Stimulated activated CD8-positive, alpha-beta memory T cell treated with anti-CD3 and anti-CD28 coated beads, Interleukin-15, amount 100 ng/mL, for 1 hour (primary cell): ENCODE data around the gene FHIT.

Experiments
- DNase-seq: peaks from one replicate; pipeline ENCODE4 v3.0.0-alpha.2; 2020; ENCODE audit warnings: low read depth

FHIT gene

DNA sequence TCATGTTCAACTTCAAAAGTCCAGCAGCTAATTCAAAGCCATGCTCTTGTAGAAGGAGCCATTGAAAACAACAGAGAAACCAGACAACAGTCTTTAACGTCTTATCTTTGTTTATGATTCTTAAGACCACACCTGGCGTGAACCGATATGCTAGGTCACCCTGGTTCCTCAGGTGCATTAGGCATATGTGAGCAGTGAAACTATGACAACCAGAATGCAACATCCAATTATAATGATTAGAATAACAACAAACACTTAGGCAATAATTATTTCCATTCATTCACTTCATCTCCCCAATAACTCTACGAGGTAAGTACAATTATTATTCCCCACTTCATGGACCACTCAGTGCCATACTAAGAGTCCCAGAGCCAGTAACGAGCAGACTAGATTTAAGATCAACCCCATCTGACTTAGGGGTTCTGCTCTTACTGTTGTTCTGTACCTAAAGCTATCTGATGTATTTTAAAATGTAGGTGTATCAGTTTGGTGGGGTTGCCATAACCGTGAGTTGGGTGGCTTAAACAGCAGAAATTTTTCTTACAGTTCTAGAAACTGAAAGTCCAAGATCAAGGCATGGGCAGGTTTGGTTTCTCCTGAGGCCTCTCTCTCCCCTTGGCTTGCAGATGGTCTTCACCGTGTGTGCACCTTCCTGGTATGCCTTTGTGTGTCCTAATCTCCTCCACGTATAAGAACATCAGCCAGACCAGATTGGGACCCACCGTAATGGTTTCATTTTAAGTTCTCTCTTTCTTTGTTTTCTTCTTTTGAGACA is 1203.6 kb downstream of the FHIT start:
- no peak for DNase-seq

DNA sequence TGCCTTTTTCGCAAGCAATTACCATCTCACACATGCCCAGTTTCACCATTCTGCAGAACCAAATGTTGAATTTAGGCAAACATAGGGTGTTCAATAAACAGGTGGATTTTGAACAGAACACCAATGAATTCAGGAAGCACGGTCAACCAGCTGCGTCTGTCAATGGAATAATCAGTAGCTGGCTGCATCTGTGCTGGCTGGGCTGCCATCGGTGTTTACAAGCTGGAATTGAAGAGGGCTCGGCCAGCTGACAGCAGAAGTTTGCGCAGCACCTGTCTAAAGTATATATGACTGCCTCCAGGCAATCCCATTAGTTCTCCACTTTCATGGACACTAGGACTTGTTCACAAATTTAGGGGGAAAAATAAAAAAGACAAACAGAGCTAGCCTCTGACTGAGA is 1205.0 kb downstream of the FHIT start:
- no peak for DNase-seq

- no peak for DNase-seq
Observed at GRCh38 chr3:60045686-60046085, 1205.6 kb downstream of the FHIT start.

- no peak for DNase-seq
Observed at GRCh38 chr3:60036803-60037202, 1214.4 kb downstream of the FHIT start.

GRCh38 chr3:60033901-60034453 is 1217.3 kb downstream of the FHIT start:
- no peak for DNase-seq

DNA sequence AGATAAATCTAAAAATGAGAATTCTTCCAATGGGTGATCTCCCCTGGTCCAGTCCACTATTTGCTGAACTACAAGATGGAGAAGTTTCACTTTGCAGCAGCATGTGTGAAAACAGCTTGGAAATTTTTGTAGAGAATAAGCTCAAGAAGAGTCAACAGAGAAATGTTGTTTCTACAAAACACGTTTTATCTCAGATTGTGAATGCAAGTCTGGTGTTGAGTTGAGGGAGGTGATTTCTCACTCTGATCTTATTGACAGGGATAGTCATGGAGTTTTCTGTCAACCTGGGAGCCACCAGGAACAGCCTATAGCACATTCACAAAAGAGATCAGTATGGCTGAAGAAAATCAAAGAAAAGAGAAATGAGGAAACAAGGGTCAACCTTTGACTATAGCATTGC is 1220.3 kb downstream of the FHIT start:
- no peak for DNase-seq

GRCh38 chr3:60028233-60028632 is 1223.0 kb downstream of the FHIT start:
- no peak for DNase-seq

DNA sequence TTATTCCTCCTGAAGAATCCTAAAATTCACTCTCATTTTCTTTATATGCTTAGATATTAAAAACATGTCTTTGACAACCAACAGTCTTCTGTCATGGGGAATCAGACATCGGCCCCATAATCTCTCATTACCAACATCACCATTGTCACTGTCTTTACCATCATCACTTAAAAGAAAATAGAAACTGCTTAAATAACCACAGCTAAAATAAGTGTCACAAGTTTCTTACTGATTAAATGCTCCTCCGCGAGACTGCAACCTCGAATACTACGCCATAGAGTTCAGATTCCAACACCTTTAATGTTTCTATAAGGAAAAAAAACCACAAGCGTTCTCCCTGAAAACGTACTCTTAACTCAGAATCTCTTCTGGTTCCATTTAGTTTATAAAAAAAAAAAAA is 1223.9 kb downstream of the FHIT start:
- no peak for DNase-seq

DNA sequence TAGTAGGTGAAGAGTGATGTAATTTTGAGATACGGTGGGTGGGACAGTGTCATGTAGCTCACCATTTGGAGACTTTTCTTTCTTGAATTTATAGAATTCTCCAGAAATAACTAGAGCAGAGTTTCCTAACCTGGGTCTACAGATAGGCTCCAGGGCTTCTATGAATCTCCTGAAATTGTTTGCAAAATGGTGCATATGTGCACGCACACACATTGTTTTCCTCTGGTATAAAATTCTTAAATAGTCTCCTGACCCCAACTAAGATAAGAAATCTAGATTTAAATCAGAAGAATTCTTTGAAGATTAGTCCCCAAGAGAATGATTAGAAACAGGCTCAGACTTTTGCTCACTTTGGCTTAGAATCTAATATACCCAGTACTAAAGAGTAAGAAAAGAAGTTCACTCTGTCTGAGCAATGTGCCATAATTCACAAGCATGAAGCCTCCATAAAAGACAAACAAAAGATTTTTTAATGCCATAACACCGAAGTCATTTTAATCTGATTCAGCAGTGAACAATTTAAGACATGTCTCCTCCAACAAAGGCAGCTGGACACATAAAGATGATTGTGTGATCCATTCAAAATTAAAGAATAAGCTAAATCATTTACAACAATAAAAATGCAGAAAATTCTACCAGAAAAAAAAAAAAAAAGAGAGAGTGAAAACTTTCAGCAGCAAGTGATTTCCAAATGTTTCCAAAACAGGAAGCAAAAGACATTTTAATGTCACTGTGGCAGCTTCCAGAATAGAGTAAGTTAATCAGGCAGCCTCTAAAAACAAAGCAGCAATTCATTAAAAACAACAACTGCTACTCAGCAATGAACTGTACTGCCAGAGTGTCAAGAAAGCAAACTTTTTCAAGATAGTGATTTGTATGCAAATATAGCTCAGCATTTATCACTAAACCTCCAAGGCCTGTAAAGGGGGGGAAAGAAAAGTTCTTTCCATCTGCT is 1225.9 kb downstream of the FHIT start:
- no peak for DNase-seq

- DNase-seq = no peak
Observed at GRCh38 chr3:60024400-60024799, 1226.9 kb downstream of the FHIT start.

GRCh38 chr3:60023189-60023588 is 1228.1 kb downstream of the FHIT start:
- DNase-seq = no peak

DNA sequence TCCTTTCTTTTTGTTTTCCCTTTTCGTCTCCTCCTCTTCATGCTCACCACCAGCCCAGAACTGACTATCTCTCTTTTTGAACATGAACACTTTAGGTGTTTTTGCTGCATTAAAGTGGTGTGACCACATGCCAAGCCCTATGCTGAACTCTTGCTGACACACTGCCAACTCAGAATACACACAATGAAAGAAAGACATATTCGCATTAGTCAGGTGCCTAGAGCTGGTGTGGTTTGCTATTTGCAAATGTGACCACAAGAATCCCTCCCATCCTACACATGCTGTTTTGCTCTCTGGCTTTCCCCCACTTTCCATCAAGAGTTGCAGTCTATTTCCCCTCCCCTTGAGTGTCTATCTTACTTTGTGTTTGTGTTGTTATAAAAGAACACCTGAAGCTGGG is 1233.6 kb downstream of the FHIT start:
- DNase-seq = no peak

DNA sequence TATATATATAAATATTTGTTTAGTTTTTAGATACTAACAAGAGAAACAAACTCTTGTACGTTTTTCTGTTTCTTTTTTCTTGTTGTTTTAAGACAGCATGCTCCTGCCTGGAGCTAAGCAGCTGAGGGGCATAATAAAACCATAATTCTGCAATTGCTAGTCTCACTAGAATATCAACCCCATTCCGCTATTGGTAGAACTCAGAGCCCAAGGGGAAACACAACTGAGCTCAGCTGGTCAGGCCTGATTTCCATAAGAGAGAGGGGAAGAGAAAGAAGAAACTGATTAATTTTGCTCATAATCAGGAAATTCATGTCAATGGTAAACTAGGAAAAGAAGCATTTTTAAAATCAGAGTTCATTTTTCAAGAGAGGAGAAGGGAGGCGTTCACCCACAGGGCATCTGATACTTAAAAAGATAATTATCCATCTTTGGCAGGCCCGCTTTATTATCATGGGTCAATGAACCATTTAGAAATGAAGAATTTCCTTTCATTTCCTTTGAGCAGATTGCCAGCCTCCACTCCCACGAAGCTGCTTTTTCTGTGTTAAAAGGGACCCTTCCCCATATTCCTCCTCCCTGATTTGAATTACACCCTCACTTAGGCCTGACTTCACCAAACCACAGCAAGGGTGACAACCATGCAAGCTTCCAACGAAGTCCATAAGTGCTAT is 1236.1 kb downstream of the FHIT start:
- DNase-seq = no peak

DNA sequence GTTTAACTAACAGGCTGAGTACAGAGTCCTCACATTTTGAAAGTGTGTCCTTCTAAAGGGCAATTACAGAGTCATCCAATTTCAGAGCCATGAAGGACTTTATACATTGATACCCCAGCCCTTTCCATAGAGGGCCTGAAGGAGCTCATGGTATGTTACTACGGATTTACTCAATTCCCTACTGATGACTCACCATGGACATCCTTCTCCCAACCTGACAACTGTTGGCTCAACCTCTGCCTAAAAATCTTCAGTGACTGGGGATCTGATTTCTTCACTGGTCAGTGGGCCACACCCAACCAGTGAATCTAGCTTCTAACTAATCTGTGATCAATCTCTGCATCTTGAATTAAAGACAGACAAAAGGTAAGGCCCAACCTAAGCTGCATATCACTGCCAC is 1238.0 kb downstream of the FHIT start:
- DNase-seq = no peak

DNA sequence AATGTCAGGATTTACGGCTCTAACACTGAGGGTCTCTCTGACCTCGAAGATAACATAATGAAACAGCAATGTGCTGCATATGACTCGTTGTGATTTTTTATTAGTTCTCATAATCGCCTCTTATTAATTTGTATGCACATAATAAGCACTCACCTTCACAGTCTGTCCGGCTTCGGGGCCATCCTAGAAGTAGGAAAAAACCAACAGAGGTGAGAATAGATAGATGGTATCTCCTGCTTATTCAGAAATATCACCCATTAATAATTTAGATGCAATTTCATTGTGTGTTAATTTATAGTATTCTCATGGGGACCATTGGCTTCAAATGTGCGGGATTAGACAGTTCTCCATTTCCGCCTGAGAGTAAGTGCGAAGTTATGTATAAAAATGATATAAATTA is 1240.0 kb downstream of the FHIT start:
- no peak for DNase-seq

GRCh38 chr3:60010781-60011180 is 1240.5 kb downstream of the FHIT start:
- DNase-seq = peak; percentile 18

- no peak for DNase-seq
Observed at GRCh38 chr3:60009931-60010478, 1241.2 kb downstream of the FHIT start.

DNA sequence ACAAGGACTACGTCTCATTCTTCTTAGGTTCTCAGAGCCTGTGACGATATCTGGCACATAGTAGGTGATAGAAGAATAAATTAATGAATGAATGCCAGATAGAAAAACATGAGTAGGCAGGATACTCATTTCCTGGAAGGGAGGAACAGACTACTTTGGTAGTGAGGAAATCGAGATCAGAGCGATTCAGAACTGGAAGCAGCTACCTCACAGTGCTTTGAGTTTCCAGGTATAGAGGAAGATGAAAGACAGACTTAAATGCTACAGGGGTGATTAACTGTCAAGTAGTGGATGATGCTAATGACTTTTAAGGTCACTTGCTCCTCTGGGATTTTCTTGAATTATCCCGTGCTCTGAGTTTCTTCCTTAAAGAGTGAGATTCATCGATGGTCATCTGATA is 1249.9 kb downstream of the FHIT start:
- no peak for DNase-seq

DNA sequence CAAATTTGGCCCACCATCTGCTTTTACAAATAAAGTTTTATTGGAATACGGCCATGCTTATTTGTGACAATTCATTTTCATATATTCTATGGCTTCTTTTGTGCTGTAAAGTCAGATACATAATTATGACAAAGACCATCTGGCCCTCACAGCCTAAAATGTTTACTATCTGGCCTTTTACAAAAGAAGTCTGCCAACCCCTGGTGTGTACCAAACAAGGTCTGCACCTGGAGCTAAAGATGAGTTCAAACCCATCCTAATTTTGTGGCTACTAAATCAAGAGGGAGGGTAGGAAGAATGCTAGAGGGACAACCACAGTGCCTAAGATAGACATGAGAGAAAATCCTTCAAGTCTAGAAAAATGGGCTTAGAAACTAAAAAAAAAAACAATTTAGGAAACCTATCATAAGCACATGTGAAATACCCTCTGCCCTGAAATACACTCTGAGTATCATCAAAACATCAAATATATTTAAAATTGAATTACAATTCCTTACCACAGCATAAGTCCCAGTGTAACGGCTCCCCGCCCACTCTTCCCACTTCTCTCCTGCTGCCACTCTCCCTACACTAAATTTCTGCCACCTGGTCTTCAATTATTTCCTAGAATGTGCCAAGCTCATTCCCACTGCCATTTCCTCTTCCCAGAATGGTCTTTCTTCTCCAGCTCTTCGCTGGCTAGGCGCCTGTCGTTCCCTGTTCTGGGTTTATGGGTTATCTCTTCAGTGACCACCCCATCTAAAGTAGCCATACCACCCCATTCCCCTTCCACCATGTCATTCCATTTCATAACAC is 1250.7 kb downstream of the FHIT start:
- no peak for DNase-seq

DNA sequence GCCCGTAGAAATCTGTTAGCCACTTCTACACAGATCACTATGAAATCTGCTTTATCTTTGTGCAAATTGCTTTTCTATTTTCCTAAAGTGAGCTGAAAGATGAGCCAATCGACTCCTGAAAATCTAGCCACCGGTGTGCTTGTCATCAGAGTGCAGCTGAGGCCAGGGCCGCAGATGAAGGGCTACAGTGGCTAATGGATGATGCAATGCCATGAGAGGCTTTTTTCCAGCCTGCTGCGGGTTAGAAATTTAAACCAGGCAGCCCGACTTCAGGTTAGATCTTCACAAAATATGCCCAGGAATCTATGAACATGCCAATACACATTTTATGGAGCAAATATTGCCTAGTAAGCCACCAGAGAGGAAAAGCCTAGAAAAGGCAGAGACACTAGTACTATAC is 1253.2 kb downstream of the FHIT start:
- no peak for DNase-seq

GRCh38 chr3:59997583-59997982 is 1253.7 kb downstream of the FHIT start:
- no peak for DNase-seq
